ENCODE data around the gene CSF3. TPM values are rescaled to one million over a fixed set of nuclear protein-coding genes. Genes with fewer than 3 reads are reported as not detected.

The CSF3 gene
- total and polyA plus RNA-seq, 2 of the 4 experiments (the other 2 are of a cell fraction), result not detected

DNA sequence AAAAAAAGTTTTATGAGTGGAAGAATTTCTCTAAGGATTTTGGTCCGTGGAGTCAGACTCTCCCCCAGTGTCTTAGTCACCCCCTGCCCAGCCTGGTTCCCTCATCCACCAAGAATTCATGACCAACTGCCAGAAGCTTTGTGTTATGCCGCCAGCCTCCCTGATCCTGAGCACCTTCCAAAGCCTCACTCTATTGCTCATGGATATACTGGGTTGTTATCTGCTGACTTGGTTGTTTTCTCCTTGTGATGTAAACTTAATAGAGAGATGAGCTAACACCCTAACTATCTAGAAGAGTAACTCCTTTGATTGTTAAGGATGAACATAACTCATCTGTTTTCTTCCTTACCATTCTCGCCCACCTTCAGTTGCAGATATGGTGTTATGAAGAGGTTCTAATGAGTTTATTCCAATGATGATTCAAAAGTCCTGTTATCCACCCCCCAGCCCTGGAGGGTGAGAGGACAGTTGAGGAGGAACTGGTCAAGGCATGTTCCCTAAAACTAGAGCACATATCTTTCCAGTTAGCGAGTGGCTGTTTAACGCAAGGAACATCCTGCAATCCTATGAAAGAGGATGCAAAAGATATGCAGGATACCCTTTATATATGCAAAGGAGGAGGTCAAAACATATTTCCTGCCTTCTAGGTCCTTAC lies 36.1 kb upstream of the CSF3 start (continued):
- TF ChIP-seq NFE2L2 (IDR thresholded peaks at IDR 0.05; ENCODE audit: low read depth, low read length) (no peak), CHD1 (IDR thresholded peaks at IDR 0.05; ENCODE audit: low read depth, low read length) (no peak), RAD21 (IDR thresholded peaks at IDR 0.05; ENCODE audit: low read length) (no peak)

DNA sequence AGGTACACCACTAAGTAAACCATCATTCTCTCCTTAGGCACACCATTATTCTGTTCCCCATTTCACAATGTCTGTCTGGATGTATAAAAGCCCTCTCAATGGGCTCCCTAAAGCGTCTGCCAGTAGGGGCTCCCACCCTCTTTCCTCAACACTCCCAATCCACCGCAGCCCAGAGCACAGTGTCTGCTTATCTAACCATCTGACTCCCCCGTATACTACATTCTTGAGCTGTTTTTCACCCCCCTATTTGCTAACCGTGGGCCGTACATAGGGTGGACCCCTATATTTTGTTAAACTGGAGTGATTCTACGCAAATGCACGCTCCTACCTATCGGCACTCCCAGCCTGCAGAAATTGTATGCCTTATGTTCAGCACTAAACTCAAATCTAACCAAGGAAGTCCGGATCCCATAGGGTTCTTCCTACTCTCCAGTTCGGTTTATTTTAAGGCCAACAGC lies 35.3 kb upstream of the CSF3 start:
- H3K4me2 ChIP-seq (ENCODE audit: low read depth, low read length), result peak overlapping the region; percentile 79
- TF ChIP-seq, protein P1, sequence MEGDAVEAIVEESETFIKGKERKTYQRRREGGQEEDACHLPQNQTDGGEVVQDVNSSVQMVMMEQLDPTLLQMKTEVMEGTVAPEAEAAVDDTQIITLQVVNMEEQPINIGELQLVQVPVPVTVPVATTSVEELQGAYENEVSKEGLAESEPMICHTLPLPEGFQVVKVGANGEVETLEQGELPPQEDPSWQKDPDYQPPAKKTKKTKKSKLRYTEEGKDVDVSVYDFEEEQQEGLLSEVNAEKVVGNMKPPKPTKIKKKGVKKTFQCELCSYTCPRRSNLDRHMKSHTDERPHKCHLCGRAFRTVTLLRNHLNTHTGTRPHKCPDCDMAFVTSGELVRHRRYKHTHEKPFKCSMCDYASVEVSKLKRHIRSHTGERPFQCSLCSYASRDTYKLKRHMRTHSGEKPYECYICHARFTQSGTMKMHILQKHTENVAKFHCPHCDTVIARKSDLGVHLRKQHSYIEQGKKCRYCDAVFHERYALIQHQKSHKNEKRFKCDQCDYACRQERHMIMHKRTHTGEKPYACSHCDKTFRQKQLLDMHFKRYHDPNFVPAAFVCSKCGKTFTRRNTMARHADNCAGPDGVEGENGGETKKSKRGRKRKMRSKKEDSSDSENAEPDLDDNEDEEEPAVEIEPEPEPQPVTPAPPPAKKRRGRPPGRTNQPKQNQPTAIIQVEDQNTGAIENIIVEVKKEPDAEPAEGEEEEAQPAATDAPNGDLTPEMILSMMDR (conservative IDR thresholded peaks at IDR 0.05; ENCODE audit: low read depth, low read length), result peak; percentile 8; the same call in 1 of the 2 replicates
- no peak for TF ChIP-seq BHLHE40 (IDR thresholded peaks at IDR 0.05; ENCODE audit: low read depth, low read length)
- peak overlapping the region; percentile 72 for H2BK5ac ChIP-seq (ENCODE audit: low read depth, low read length, poor library complexity, severe bottlenecking)
- H3K36me3 ChIP-seq (ENCODE audit: control insufficient read depth, insufficient read depth, low read length), result peaks cover 8% of the 10 kb centered on the region
- peaks cover 8% of the 10 kb centered on the region; the same call in 1 of the 2 replicates for H3K9me1 ChIP-seq (ENCODE audit: insufficient read depth, low read length)
- H3K14ac ChIP-seq (replicated peaks; ENCODE audit: low read depth, low read length), result peak overlapping the region; percentile 92
- H3K27ac ChIP-seq (ENCODE audit: insufficient read depth, low read length), result peak overlapping the region; percentile 54
- peak overlapping the region; percentile 79 for H3K9ac ChIP-seq (ENCODE audit: low read depth, low read length)
- intact Hi-C loops (cut with micrococcal nuclease), result loop anchor here (1.0 to 10.0 kb wide), 3 partner anchors 21 to 355 kb away; partner anchors contain the start of gene PPP1R1B
- H3K79me1 ChIP-seq (ENCODE audit: low read depth in 1 of 2, low read length in 2 of 2), result peaks cover 6 to 22% of the 10 kb centered on the region in 2 experiments; a peak in 2 of 4 replicates
- H2BK20ac ChIP-seq (ENCODE audit: low read depth, low read length), result peak overlapping the region; percentile 23; the same call in 1 of the 2 replicates
- H3K4me3 ChIP-seq (ENCODE audit: insufficient read depth, low read depth, low read length), result peak overlapping the region; percentile 57
- H3K23ac ChIP-seq (ENCODE audit: low read depth, low read length), result peak overlapping the region; percentile 84
- H3K9me3 ChIP-seq (ENCODE audit: control insufficient read depth, insufficient read depth, low read length), result no peaks in the 10 kb centered on the region
- ChIA-PET CTCF (interaction anchor here (0.6 to 4.0 kb wide), 6 partner anchors 10 to 631 kb away, joined by 3 to 23 read pairs (median 3); no protein-coding TSS in a partner anchor), POLR2A (ENCODE audit: unreplicated experiment) (interaction anchor here (1.1 kb wide), 1 partner anchor 21 kb away, joined by 3 read pairs; no protein-coding TSS in a partner anchor)
- no peaks in the 10 kb centered on the region for H3K27me3 ChIP-seq (ENCODE audit: control insufficient read depth, insufficient read depth, low read length)
- ATAC-seq (ENCODE audit: low read depth) (peak; percentile 15), DNase-seq (peak; percentile 19)
- peak overlapping the region; percentile 81 for H2AK9ac ChIP-seq (replicated peaks; ENCODE audit: low read depth, low read length, poor library complexity)
- peak overlapping the region; percentile 47; the same call in 1 of the 2 replicates for H3K18ac ChIP-seq (ENCODE audit: low read depth, low read length)
- dilution Hi-C loops (cut with HindIII; ENCODE audit: low sequenced_read_pairs, unreplicated experiment), result no loop called here
- peaks cover 15% of the 10 kb centered on the region for H4K20me1 ChIP-seq (ENCODE audit: insufficient read depth, low read length)
- H3K56ac ChIP-seq (ENCODE audit: extremely low read depth, insufficient read depth, low read length), result peak overlapping the region; percentile 84
- peak overlapping the region; percentile 97 for H2AFZ ChIP-seq (replicated peaks; ENCODE audit: low read length, poor library complexity)
- no TSS peak for BruUV-seq (replicated peaks)
- H4K91ac ChIP-seq (ENCODE audit: insufficient read depth, low read depth, low read length), result peak overlapping the region; percentile 80
- WGBS, 2 experiments (ENCODE audit: extremely low coverage in 2 of 2, insufficient read length in 1 of 2), result 2% methylated on average over 6 of the region's 10 CpGs; no CpG with 5 or more reads in 1 of the 2 experiments
- H2BK15ac ChIP-seq (ENCODE audit: low read depth, low read length), result peak overlapping the region; percentile 68; the same call in 2 of the 3 replicates
- H3K4ac ChIP-seq (ENCODE audit: low read depth, low read length), result peak overlapping the region; percentile 76
- peaks cover 8% of the 10 kb centered on the region; the same call in 1 of the 2 replicates for H3K4me1 ChIP-seq (ENCODE audit: control insufficient read depth, insufficient read depth, low read length)
- H2BK120ac ChIP-seq (ENCODE audit: low read depth, low read length), result peak overlapping the region; percentile 80
- peak overlapping the region; percentile 18; the same call in 1 of the 2 replicates for H2AK5ac ChIP-seq (ENCODE audit: low read depth, low read length)
- in situ Hi-C loops (cut with MboI; ENCODE audit: low sequenced_read_pairs), result loop anchor here (10.0 kb wide), 1 partner anchor 205 kb away; no protein-coding TSS in a partner anchor
- peak overlapping the region; percentile 58 for H4K5ac ChIP-seq (ENCODE audit: low read depth, low read length)
- H4K8ac ChIP-seq (ENCODE audit: low read depth in 2 of 2, low read length in 2 of 2), result peak overlapping the region; percentile 49 to 93
